ENCODE data around the gene NUMBL.

Gene NUMBL

DNA sequence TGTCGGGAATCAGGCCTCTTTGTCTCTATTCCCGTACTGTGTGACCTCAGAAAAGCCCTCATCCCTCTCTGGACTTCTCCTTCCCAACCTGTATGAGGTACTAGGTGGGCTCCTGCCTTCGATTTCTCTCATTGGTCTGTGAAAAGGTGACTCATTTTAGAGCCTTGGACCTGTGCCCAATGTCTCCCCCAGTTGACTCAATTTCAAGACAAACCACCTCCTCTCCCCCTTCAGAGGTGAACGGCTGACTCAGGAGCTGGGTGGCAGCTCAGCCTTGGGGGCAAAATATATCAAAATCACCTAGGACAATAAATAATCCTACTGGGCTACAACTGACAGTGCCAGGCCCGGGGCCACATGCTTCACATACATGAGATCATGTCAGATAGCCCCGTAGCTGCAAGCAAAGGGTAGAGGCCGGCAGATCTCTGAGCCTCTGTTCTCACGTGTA, 25.6 kb upstream of the NUMBL start:
- Histone ChIP-seq H3K27ac (ENCODE audit: low read depth, low read length, severe bottlenecking) (peak overlapping the region; percentile 99), H3K36me3 (ENCODE audit: control insufficient read depth, insufficient read depth, low read length) (peaks cover 24% of the 10 kb centered on the region), H3K4me1 (ENCODE audit: control insufficient read depth, insufficient read depth, low read length, poor library complexity, severe bottlenecking) (peaks cover 17% of the 10 kb centered on the region), H3K9me3 (ENCODE audit: control insufficient read depth, low read length) (no peaks in the 10 kb centered on the region), H3K4me3 (ENCODE audit: extremely low read depth, insufficient read depth, low read length, poor library complexity, severe bottlenecking) (peak overlapping the region; percentile 76)
- 4 to 6% methylated on average over 6 of the region's 8 CpGs for WGBS, 2 experiments (ENCODE audit: insufficient coverage in 2 of 2)

DNA sequence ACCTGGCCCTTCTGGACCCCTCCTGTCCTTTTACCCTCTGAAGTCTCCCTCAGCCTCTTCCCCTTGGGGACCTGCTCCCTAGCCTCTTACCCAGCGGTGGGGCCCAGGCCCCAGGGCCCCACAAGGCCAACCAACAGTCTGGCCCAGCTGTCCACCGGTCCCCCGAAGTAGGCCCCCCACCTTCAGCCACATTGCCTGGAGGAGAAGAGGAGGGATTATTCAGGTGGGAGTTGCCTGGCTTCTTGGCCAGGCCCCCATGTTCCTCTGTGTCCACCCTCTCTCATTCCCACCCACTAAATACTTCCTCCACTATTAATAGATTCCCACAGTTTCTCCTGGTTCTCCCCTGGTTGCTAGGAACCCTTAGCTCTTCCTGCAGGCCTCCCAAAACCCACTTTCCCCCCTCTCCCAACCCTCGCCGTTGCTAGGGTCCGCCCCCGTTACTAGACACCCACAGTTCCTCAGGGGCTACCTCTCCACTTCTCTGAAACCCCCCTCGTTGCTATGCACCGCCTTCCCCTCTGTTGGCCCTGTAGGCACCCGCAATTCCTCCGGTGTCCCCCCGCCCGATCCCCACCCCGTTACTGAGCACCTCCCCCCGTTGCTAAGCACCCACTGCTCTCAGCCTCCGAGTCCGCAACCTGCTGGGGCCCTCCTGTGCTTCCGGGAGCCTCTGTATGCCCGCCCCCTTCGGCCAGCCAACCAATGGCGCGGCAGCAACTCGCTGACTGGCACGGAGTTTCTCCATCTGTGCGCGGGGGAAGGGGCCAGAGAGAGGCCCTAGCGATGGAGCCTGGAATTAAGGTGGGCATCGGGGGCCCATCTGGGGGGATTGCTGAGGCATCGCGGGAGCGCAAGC, 24.2 kb upstream of the NUMBL start:
- peaks cover 12% of the 10 kb centered on the region for H3K4me1 ChIP-seq (ENCODE audit: control insufficient read depth, insufficient read depth, low read length, poor library complexity, severe bottlenecking)
- WGBS, 2 experiments (ENCODE audit: insufficient coverage in 2 of 2) = 5 to 6% methylated on average over 13 to 17 of the region's 31 CpGs
- H3K27ac ChIP-seq (ENCODE audit: low read depth, low read length, severe bottlenecking) = peak overlapping the region; percentile 99
- H3K9me3 ChIP-seq (ENCODE audit: control insufficient read depth, low read length) = no peaks in the 10 kb centered on the region
- peaks cover 25% of the 10 kb centered on the region for H3K36me3 ChIP-seq (ENCODE audit: control insufficient read depth, insufficient read depth, low read length)
- peak overlapping the region; percentile 49 for H3K4me3 ChIP-seq (ENCODE audit: extremely low read depth, insufficient read depth, low read length, poor library complexity, severe bottlenecking)

DNA sequence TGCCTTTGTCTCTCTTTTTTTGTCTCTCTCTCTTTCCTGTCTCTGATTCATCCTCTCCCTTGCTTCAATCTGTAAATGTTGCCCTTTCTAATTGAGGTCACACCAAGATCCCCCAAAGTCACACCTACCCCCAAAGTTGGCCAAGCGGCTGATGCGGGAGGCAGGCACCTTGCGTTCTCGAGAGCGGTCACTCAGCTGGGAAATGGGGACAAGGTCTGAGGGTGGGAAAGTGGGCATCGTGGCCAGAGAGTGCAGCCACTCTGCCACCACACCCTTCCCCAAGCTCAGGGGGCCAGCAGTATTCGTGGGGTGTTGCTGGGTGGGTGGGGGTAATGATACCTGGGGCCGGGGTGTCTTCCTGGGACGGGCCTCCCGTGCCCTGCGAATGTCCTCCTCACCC, 23.5 kb upstream of the NUMBL start:
- Histone ChIP-seq H3K36me3 (ENCODE audit: control insufficient read depth, insufficient read depth, low read length) (peaks cover 31% of the 10 kb centered on the region), H3K27ac (ENCODE audit: low read depth, low read length, severe bottlenecking) (peak overlapping the region; percentile 99), H3K4me3 (ENCODE audit: extremely low read depth, insufficient read depth, low read length, poor library complexity, severe bottlenecking) (no peak overlapping the region), H3K4me1 (ENCODE audit: control insufficient read depth, insufficient read depth, low read length, poor library complexity, severe bottlenecking) (peaks cover 12% of the 10 kb centered on the region), H3K9me3 (ENCODE audit: control insufficient read depth, low read length) (no peaks in the 10 kb centered on the region)
- no CpG with 5 or more reads among the region's 11 CpGs for WGBS, 2 experiments (ENCODE audit: insufficient coverage in 2 of 2)

DNA sequence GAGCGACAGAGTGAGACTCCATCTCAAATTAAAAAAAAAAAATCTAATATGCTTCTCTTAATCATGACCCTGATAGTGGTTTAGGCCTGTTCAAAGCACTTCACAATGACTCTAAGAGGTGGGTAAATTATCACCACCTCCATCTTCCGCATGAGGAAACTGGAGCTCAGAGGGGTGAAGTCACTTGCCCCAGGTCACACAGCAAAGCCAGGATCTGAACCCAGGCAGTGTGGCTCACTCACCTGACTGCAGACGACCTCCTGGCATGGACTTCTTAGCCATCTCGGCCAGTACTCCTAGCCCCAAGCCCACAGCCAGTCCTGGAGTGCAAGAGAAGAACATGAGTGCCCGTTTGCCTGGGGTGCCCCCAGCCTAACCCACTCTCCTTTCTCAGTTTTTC, 19.4 kb upstream of the NUMBL start:
- peaks cover 58% of the 10 kb centered on the region for H3K36me3 ChIP-seq (ENCODE audit: control insufficient read depth, insufficient read depth, low read length)
- H3K27ac ChIP-seq (ENCODE audit: low read depth, low read length, severe bottlenecking) = no peak overlapping the region
- peaks cover 10% of the 10 kb centered on the region for H3K4me1 ChIP-seq (ENCODE audit: control insufficient read depth, insufficient read depth, low read length, poor library complexity, severe bottlenecking)
- 87 to 100% methylated on average over 3 to 4 of the region's 5 CpGs for WGBS, 2 experiments (ENCODE audit: insufficient coverage in 2 of 2)
- H3K9me3 ChIP-seq (ENCODE audit: control insufficient read depth, low read length) = no peaks in the 10 kb centered on the region
- H3K4me3 ChIP-seq (ENCODE audit: extremely low read depth, insufficient read depth, low read length, poor library complexity, severe bottlenecking) = no peak overlapping the region

DNA sequence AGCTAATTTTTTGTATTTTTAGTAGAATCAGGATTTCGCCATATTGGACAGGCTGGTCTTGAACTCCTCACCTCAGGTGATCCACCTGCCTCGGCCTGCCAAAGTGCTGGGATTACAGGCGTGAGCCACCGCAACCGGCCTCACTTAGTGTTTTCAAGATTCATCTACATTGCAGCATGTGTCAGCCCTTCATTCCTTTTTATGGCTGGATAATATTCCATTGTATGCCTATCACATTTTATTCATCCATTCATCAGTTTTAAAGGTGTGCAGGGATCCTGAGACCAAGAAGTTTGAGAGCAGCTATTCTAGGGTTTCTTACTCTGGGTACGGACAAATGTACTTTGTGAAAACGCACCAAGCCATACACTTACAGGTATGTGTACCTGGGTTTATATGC, 17.2 kb upstream of the NUMBL start:
- 91 to 95% methylated on average over 3 to 6 of the region's 7 CpGs for whole genome bisulfite sequencing, 2 experiments (ENCODE audit: insufficient coverage in 2 of 2)
- Histone ChIP-seq H3K4me1 (ENCODE audit: control insufficient read depth, insufficient read depth, low read length, poor library complexity, severe bottlenecking) (peaks cover 4% of the 10 kb centered on the region), H3K36me3 (ENCODE audit: control insufficient read depth, insufficient read depth, low read length) (peaks cover 61% of the 10 kb centered on the region), H3K9me3 (ENCODE audit: control insufficient read depth, low read length) (no peaks in the 10 kb centered on the region), H3K4me3 (ENCODE audit: extremely low read depth, insufficient read depth, low read length, poor library complexity, severe bottlenecking) (no peak overlapping the region), H3K27ac (ENCODE audit: low read depth, low read length, severe bottlenecking) (no peak overlapping the region)

DNA sequence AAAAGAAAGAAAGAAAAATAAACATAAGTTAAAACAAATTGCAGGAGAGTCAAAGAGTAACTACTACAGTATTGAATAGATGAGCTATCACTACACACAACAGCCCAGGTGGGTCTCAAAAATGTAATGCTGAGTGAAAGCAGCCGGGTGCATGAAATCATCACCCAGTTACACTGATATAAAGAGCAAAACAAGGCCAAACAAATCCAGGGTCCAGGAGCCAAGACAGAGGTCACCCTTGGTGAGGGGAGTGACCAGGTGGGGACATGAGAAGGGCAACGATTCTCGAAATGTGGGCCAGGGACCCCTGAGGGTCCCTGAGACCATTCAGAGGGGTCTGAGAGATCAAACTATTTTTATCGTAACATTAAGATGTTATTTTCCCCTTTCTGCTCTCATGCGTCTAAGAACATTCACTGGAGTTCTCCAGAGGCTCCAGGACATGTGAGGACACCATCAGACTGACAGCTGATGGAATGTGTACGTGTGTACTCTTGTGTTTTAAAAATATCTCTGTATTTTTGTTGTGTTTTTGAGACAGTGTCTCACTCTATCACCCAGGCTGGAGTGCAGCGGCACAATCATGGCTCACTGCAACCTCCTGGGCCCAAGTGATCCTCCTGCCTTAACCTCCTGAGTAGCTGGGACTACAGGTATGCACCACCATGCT, 15.6 kb upstream of the NUMBL start:
- no peaks in the 10 kb centered on the region for H3K4me1 ChIP-seq (ENCODE audit: control insufficient read depth, insufficient read depth, low read length, poor library complexity, severe bottlenecking)
- WGBS, 2 experiments (ENCODE audit: insufficient coverage in 2 of 2) = 88 to 89% methylated on average over 5 to 6 of the region's 7 CpGs
- no peak overlapping the region for H3K27ac ChIP-seq (ENCODE audit: low read depth, low read length, severe bottlenecking)
- no peak overlapping the region for H3K4me3 ChIP-seq (ENCODE audit: extremely low read depth, insufficient read depth, low read length, poor library complexity, severe bottlenecking)
- peaks cover 61% of the 10 kb centered on the region for H3K36me3 ChIP-seq (ENCODE audit: control insufficient read depth, insufficient read depth, low read length)
- no peaks in the 10 kb centered on the region for H3K9me3 ChIP-seq (ENCODE audit: control insufficient read depth, low read length)

DNA sequence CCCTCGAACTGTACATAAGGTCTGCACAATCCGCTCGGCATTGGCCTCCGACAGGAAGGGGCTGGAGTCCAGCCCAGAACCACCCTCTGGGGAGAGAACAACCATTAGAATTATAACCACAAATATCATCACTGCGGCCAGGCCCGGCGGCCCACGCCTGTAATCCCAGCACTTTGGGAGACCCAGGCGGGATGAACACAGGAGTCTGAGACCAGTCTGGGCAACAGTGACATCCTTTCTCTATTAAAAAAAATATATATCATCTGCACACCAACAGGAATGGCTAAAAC, 14.9 kb upstream of the NUMBL start:
- H3K36me3 ChIP-seq (ENCODE audit: control insufficient read depth, insufficient read depth, low read length) = peaks cover 65% of the 10 kb centered on the region
- no peak overlapping the region for H3K4me3 ChIP-seq (ENCODE audit: extremely low read depth, insufficient read depth, low read length, poor library complexity, severe bottlenecking)
- H3K27ac ChIP-seq (ENCODE audit: low read depth, low read length, severe bottlenecking) = no peak overlapping the region
- H3K9me3 ChIP-seq (ENCODE audit: control insufficient read depth, low read length) = no peaks in the 10 kb centered on the region
- H3K4me1 ChIP-seq (ENCODE audit: control insufficient read depth, insufficient read depth, low read length, poor library complexity, severe bottlenecking) = no peaks in the 10 kb centered on the region
- 89 to 92% methylated on average over 9 of the region's 9 CpGs for WGBS, 2 experiments (ENCODE audit: insufficient coverage in 2 of 2)

DNA sequence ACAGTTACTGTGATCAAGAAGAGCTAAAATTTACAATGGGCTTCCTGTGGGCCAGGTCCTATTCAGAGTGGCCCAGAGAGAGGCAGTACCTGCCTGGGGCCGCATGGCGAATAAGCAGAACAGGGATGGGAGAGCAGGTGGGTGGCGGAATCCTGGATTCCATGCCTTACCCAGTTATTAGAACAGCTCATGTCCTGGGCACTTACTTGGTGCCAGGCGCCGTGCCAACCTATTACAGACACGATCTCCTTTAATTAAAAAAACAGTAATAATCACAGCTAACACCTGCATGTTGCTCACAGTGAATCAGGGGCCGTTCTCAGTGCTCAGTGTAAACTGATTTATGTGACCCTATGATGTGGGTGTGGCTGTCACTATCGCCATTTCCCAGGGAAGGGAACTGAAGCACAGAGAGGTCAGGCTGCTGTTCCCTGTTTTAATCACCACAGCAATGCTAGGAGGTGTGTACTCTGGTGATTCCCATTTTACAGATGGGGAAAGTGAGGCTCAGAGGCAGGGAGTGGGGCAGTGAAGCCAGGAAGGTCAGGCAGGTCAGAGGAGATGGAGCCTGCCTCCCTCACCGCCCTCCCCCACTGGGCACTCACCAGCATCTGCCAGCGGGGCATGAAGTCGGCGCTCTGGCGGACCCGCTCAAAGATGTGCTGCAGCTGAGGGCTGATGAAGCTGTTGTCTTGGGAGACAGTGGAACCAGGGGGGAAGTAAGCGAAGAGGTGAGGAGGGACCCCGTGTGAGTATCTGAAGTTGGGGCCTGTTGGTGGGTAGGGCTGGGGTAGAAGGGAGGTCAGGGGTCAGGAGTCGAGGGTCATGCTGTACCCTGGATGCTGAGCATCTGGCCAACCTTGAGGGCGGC, 14.3 kb upstream of the NUMBL start:
- no peaks in the 10 kb centered on the region for H3K9me3 ChIP-seq (ENCODE audit: control insufficient read depth, low read length)
- no peak overlapping the region for H3K4me3 ChIP-seq (ENCODE audit: extremely low read depth, insufficient read depth, low read length, poor library complexity, severe bottlenecking)
- 94 to 99% methylated on average over 13 to 14 of the region's 18 CpGs for WGBS, 2 experiments (ENCODE audit: insufficient coverage in 2 of 2)
- H3K36me3 ChIP-seq (ENCODE audit: control insufficient read depth, insufficient read depth, low read length) = peaks cover 67% of the 10 kb centered on the region
- no peaks in the 10 kb centered on the region for H3K4me1 ChIP-seq (ENCODE audit: control insufficient read depth, insufficient read depth, low read length, poor library complexity, severe bottlenecking)
- no peak overlapping the region for H3K27ac ChIP-seq (ENCODE audit: low read depth, low read length, severe bottlenecking)

DNA sequence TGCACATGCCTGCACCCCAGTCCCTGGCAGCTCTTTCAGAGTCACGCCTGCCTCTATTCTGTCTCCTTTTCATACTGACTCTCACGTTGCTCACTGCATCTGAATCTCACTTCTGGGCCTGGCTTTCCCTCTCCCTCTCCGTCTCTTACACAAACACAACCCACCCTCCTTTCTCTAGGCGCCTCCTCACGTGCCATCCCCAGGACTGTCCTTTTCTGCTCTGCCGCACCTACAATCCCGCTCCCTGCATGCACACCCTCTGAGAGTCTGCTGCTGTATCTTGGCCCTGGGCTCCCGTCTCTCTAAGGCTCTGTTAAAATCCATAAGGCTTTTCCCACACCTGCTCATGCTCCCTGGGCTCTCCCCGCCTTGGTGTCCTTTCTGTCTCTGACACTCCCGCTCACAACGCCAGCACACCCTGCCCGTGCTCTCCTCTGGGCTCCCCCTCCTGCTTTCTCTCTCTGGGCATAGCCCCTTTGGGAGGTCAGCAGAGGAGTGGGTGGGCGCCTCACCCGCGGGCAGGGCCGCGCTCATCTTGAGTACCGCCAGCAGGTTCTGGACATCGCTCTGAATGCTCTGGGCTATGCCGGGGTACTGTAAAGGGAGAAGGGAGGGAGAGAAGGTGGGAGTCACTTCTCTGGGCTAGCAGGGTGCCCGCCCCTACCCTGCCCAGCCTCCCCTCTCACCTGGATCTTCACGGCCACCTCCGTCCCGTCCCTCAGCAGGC, 12.7 kb upstream of the NUMBL start:
- WGBS, 2 experiments (ENCODE audit: insufficient coverage in 2 of 2) = 86 to 88% methylated on average over 13 to 16 of the region's 24 CpGs
- Histone ChIP-seq H3K27ac (ENCODE audit: low read depth, low read length, severe bottlenecking) (no peak overlapping the region), H3K4me3 (ENCODE audit: extremely low read depth, insufficient read depth, low read length, poor library complexity, severe bottlenecking) (no peak overlapping the region), H3K9me3 (ENCODE audit: control insufficient read depth, low read length) (no peaks in the 10 kb centered on the region), H3K36me3 (ENCODE audit: control insufficient read depth, insufficient read depth, low read length) (peaks cover 63% of the 10 kb centered on the region), H3K4me1 (ENCODE audit: control insufficient read depth, insufficient read depth, low read length, poor library complexity, severe bottlenecking) (no peaks in the 10 kb centered on the region)

DNA sequence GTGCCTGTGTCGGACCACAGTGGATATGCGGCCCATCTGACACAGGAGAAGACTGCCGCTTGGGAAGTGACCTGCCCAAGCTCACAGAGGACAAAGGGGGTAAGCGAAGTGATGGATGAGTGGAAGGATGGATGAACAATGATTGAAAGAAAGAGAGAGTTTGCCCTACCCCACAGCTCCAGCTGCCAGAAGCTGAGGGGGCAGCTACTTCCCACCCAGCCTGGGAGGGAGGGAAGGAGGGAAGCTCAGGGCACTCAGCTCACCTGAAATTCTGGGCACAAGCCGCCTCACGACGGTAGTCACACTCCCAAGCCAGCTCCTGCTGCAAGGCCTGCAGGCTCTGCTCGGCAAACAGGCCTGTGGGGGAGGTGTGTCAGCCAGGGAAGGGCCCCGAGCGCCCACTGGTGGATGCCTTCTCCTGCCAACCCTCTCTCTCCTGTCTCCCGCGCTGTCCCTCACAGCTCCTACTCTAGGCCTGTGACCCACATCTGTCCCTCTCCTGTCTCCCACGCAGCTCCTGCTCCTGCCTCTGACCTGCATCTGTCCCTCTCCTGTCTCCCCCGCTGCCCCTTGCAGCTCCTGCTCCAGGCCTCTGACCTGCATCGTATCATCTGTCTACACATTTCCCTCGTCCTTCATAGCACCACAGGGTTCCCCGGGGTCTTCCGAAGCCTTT, 12.0 kb upstream of the NUMBL start:
- Histone ChIP-seq H3K9me3 (ENCODE audit: control insufficient read depth, low read length) (no peaks in the 10 kb centered on the region), H3K4me3 (ENCODE audit: extremely low read depth, insufficient read depth, low read length, poor library complexity, severe bottlenecking) (no peak overlapping the region), H3K36me3 (ENCODE audit: control insufficient read depth, insufficient read depth, low read length) (peaks cover 59% of the 10 kb centered on the region), H3K4me1 (ENCODE audit: control insufficient read depth, insufficient read depth, low read length, poor library complexity, severe bottlenecking) (no peaks in the 10 kb centered on the region), H3K27ac (ENCODE audit: low read depth, low read length, severe bottlenecking) (no peak overlapping the region)
- WGBS, 2 experiments (ENCODE audit: insufficient coverage in 2 of 2) = 68 to 75% methylated on average over 16 to 17 of the region's 18 CpGs

All from mesodermal cell (in vitro differentiated cells).